Osteoblast (primary cell): ENCODE results near the gene LRCH3. TPM values are rescaled to one million over a fixed set of nuclear protein-coding genes. Genes with fewer than 3 reads are reported as not detected.
A peak's percentile ranks its signal among the peaks of the same experiment; 100 is the strongest.

ENCODE experiments used
- DNase-seq: peaks from one replicate; pipeline ENCODE4 v3.0.0; 2011; ENCODE audit warnings: low spot score, mixed read lengths; ENCODE audit not compliant: insufficient read length; ENCODE audit errors: missing footprints
- H2AFZ ChIP-seq: 2 replicates; pipeline ENCODE4 v1.6.0; 2011; ENCODE audit warnings: mild to moderate bottlenecking, low read length
- H3K27ac ChIP-seq: 2 replicates; pipeline ENCODE4 v1.5.1; 2011; ENCODE audit warnings: mild to moderate bottlenecking, low read depth, low read length, moderate library complexity
- H3K27me3 ChIP-seq: 2 replicates; pipeline ENCODE4 v1.6.0; 2012; ENCODE audit warnings: mild to moderate bottlenecking, control low read depth, inconsistent platforms, low read length, moderate library complexity; ENCODE audit not compliant: insufficient read depth
- H3K36me3 ChIP-seq: 2 replicates; pipeline ENCODE4 v1.5.1; 2011; ENCODE audit warnings: mild to moderate bottlenecking, low read length, control low read depth, moderate library complexity; ENCODE audit not compliant: insufficient read depth
- H3K4me1 ChIP-seq: 2 replicates; pipeline ENCODE4 v1.5.1; 2011; ENCODE audit warnings: mild to moderate bottlenecking, low read length, control low read depth, moderate library complexity; ENCODE audit not compliant: insufficient read depth
- H3K4me2 ChIP-seq: 2 replicates; pipeline ENCODE4 v1.6.0; 2011; ENCODE audit warnings: mild to moderate bottlenecking, low read length; ENCODE audit not compliant: insufficient read depth
- H3K4me3 ChIP-seq: fragments of 200-600 bp; sonication (generic); 3 replicates; pipeline ENCODE4 v1.5.1; 2012; ENCODE audit warnings: mild to moderate bottlenecking, low read length, inconsistent platforms; ENCODE audit not compliant: insufficient read depth
- H3K79me2 ChIP-seq: 2 replicates; pipeline ENCODE4 v1.6.0; 2012; ENCODE audit warnings: mild to moderate bottlenecking, low read length, control low read depth, inconsistent platforms; ENCODE audit not compliant: insufficient read depth
- H3K9me3 ChIP-seq: 2 replicates; pipeline ENCODE4 v1.5.1; 2011; ENCODE audit warnings: low read depth, low read length, control low read depth
- H4K20me1 ChIP-seq: 2 replicates; pipeline ENCODE4 v1.6.0; 2012; ENCODE audit warnings: mild to moderate bottlenecking, low read length, control low read depth; ENCODE audit not compliant: insufficient read depth
- total RNA-seq: library from RNA; depleted of rRNA; stranded (reverse); fragments of >200 nt; gene quantifications from 2 replicates; pipeline ENCODE4 v1.2.3, GENCODE V29; 2012
- TF ChIP-seq, protein P1 (sequence below): IDR thresholded peaks from 2 replicates; pipeline ENCODE4 v1.5.1; 2011; ENCODE audit warnings: mild to moderate bottlenecking, low read depth, low read length, moderate library complexity; ENCODE audit errors: extremely low read depth

LRCH3 gene
- total RNA-seq, 1 donor, result 91.6 TPM

- TF ChIP-seq, protein P1, sequence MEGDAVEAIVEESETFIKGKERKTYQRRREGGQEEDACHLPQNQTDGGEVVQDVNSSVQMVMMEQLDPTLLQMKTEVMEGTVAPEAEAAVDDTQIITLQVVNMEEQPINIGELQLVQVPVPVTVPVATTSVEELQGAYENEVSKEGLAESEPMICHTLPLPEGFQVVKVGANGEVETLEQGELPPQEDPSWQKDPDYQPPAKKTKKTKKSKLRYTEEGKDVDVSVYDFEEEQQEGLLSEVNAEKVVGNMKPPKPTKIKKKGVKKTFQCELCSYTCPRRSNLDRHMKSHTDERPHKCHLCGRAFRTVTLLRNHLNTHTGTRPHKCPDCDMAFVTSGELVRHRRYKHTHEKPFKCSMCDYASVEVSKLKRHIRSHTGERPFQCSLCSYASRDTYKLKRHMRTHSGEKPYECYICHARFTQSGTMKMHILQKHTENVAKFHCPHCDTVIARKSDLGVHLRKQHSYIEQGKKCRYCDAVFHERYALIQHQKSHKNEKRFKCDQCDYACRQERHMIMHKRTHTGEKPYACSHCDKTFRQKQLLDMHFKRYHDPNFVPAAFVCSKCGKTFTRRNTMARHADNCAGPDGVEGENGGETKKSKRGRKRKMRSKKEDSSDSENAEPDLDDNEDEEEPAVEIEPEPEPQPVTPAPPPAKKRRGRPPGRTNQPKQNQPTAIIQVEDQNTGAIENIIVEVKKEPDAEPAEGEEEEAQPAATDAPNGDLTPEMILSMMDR, result no peak
- H2AFZ ChIP-seq, result no peak overlapping the region
- no peaks in the 10 kb centered on the region for H3K27me3 ChIP-seq
- peaks cover 82% of the 10 kb centered on the region for H3K79me2 ChIP-seq
- H3K4me3 ChIP-seq, result no peak overlapping the region
- DNase-seq, result no peak
- peaks cover 25% of the 10 kb centered on the region for H4K20me1 ChIP-seq
- peaks cover 15% of the 10 kb centered on the region for H3K36me3 ChIP-seq
- H3K4me2 ChIP-seq, result no peak overlapping the region
- H3K4me1 ChIP-seq, result peaks cover 3% of the 10 kb centered on the region
- no peaks in the 10 kb centered on the region for H3K9me3 ChIP-seq
- no peak overlapping the region for H3K27ac ChIP-seq
Measured at GRCh38 chr3:197758512-197758911, 32.5 kb upstream of the LRCH3 start.

- Histone ChIP-seq H3K27ac (no peak overlapping the region), H3K79me2 (peaks cover 66% of the 10 kb centered on the region), H3K36me3 (peaks cover 37% of the 10 kb centered on the region), H3K4me1 (no peaks in the 10 kb centered on the region), H3K9me3 (no peaks in the 10 kb centered on the region), H2AFZ (no peak overlapping the region), H3K4me3 (no peak overlapping the region), H3K4me2 (no peak overlapping the region), H3K27me3 (no peaks in the 10 kb centered on the region), H4K20me1 (peaks cover 19% of the 10 kb centered on the region)
- DNase-seq, result no peak
- TF ChIP-seq, protein P1, result no peak
Measured at GRCh38 chr3:197761784-197762183, 29.3 kb upstream of the LRCH3 start.

DNA sequence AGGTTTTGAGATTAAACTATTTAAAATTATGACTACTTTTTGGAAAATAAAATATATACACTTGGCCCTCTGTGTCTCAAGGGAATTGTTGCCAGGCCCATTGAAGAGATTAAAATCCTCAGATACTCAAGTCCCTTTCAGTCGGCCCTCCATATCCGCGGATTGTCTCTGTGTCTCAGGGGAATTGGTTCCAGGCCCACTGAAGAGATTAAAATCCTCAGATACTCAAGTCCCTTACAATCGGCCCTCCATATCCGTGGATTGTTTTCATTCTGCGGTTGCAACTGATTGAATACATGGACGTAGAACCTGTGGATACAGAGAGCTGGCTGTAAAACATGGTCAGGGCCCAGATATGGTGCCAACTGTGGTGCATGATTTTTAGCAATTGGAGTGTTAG lies 15.7 kb upstream of the LRCH3 start:
- TF ChIP-seq, protein P1, result no peak
- Histone ChIP-seq H3K79me2 (no peaks in the 10 kb centered on the region), H4K20me1 (peaks cover 2% of the 10 kb centered on the region), H3K4me1 (no peaks in the 10 kb centered on the region), H3K27me3 (no peaks in the 10 kb centered on the region), H3K9me3 (no peaks in the 10 kb centered on the region), H3K27ac (no peak overlapping the region), H3K36me3 (peaks cover 77% of the 10 kb centered on the region), H3K4me2 (no peak overlapping the region), H2AFZ (no peak overlapping the region), H3K4me3 (no peak overlapping the region)
- peak; percentile 39 for DNase-seq

DNA sequence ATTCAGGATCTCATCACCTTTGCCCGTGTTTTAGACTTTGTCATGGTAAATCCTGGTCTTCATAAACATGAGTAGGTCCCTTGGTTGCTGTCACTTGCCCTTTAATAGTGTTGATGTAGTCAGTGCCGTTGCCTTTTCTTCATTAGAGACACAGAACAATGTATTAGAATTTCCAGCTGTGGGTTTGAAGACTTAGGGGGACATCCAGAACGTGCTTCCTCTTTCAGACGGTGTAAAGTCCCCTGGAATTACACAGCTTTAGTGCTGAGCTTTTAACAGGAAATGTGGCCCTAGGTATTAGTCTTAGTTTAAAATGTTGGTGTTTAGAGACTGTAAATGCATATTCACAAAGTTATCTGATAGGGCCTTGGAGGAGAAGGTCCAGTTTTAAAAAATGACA lies 8.8 kb upstream of the LRCH3 start:
- no peaks in the 10 kb centered on the region for H3K27me3 ChIP-seq
- no peaks in the 10 kb centered on the region for H3K79me2 ChIP-seq
- no peak overlapping the region for H2AFZ ChIP-seq
- H3K27ac ChIP-seq, result no peak overlapping the region
- no peaks in the 10 kb centered on the region for H3K9me3 ChIP-seq
- H3K36me3 ChIP-seq, result peaks cover 49% of the 10 kb centered on the region
- TF ChIP-seq, protein P1, result no peak
- no peak overlapping the region for H3K4me3 ChIP-seq
- no peak for DNase-seq
- H3K4me1 ChIP-seq, result no peaks in the 10 kb centered on the region
- no peak overlapping the region for H3K4me2 ChIP-seq
- H4K20me1 ChIP-seq, result peaks cover 2% of the 10 kb centered on the region
